HTERT RPE-1 (cell line): Measurements from ENCODE around the gene TSHR.
"Not testable (repeated sequence)": the region's sequence is repeated elsewhere in the genome, so short reads cannot be mapped to it uniquely, and the experiment has no call there.

Experiments used
- in situ Hi-C: fragments of 300-500 bp; cut with MboI; formaldehyde crosslinking; loops from 4 replicates; pipeline ENCODE4 v1.14.3; 2020; ENCODE audit warnings: low sequenced_read_pairs

TSHR gene

GRCh38 chr14:81067156-81067555 lies 111.7 kb downstream of the TSHR start:
- in situ Hi-C loops = no loop called here

GRCh38 chr14:81068176-81068782 lies 112.9 kb downstream of the TSHR start:
- in situ Hi-C loops = no loop called here

GRCh38 chr14:81070511-81070910 lies 115.1 kb downstream of the TSHR start:
- in situ Hi-C loops = no loop called here

- in situ Hi-C loops = no loop called here
Measured at GRCh38 chr14:81085596-81085995, 130.2 kb downstream of the TSHR start.

GRCh38 chr14:81087230-81087629 lies 131.8 kb downstream of the TSHR start:
- in situ Hi-C loops = no loop called here

GRCh38 chr14:81091139-81091538 lies 135.7 kb downstream of the TSHR start:
- in situ Hi-C loops = no loop called here

GRCh38 chr14:81091660-81092059 lies 136.2 kb downstream of the TSHR start:
- in situ Hi-C loops = no loop called here

- in situ Hi-C loops = no loop called here
Measured at GRCh38 chr14:81093651-81094050, 138.2 kb downstream of the TSHR start.

- in situ Hi-C loops = no loop called here
Measured at GRCh38 chr14:81095539-81095938, 140.1 kb downstream of the TSHR start.

- in situ Hi-C loops = no loop called here
Measured at GRCh38 chr14:81096656-81097055, 141.2 kb downstream of the TSHR start.

GRCh38 chr14:81102217-81102616 lies 146.8 kb downstream of the TSHR start:
- in situ Hi-C loops = no loop called here

- in situ Hi-C loops = no loop called here
Measured at GRCh38 chr14:81103443-81103842, 148.0 kb downstream of the TSHR start.

- in situ Hi-C loops = no loop called here
Measured at GRCh38 chr14:81105378-81105777, 150.0 kb downstream of the TSHR start.

GRCh38 chr14:81105961-81106360 lies 150.5 kb downstream of the TSHR start:
- in situ Hi-C loops = no loop called here

- in situ Hi-C loops = no loop called here
Measured at GRCh38 chr14:81110186-81110585, 154.8 kb downstream of the TSHR start.

- in situ Hi-C loops = no loop called here
Measured at GRCh38 chr14:81113176-81113575, 157.8 kb downstream of the TSHR start.

- in situ Hi-C loops = not testable (repeated sequence)
Measured at GRCh38 chr14:81113945-81114820, 158.8 kb downstream of the TSHR start.

- in situ Hi-C loops = no loop called here
Measured at GRCh38 chr14:81120501-81120900, 165.1 kb downstream of the TSHR start.

GRCh38 chr14:81122326-81122725 lies 166.9 kb downstream of the TSHR start:
- in situ Hi-C loops = no loop called here

- in situ Hi-C loops = no loop called here
Measured at GRCh38 chr14:81123811-81124210, 168.4 kb downstream of the TSHR start.

- in situ Hi-C loops = no loop called here
Measured at GRCh38 chr14:81125536-81125935, 170.1 kb downstream of the TSHR start.

- in situ Hi-C loops = no loop called here
Measured at GRCh38 chr14:81127785-81128184, 172.4 kb downstream of the TSHR start.
